ENCODE measurements around the gene OR10A2. TPM values are rescaled to one million over a fixed set of nuclear protein-coding genes. Genes with fewer than 3 reads are reported as not detected.

The OR10A2 gene
- total RNA-seq, 1 experiment from 2014 or later = not detected

DNA sequence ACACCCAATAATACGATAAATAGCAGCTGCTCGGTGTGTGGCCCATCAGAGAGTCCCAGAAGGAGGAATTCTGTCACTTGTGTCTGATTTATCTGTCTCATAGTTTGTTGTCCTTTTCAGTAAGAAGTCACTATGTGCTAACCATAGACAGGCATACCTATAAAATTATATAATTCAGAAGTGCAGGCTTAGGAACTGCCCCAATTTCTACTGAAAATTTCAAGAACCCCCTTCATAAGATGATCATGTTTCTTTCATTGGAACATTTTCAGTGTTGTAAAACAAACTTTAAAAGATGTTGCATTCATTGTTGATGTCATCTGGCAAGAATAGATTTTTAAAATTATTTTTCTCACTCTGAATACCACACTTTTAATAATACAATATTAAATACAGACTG, 29.5 kb downstream of the OR10A2 start, which contains the start of gene OR2D2:
OR2D2 (minus strand) TSS at position 101 of the 400 bp plus-strand sequence; CDS start at position 101, 0 bp downstream.
- ATAC-seq (no peak), DNase-seq (ENCODE audit: low spot score) (no peak)
- ChIA-PET CTCF (no interaction called here), POLR2A (no interaction called here)
- H3K27me3 Mint-ChIP-seq (ENCODE audit: low read depth) = no peaks in the 10 kb centered on the region
- peaks cover 12% of the 10 kb centered on the region for H3K9me3 Mint-ChIP-seq
- H3K4me1 Mint-ChIP-seq = no peaks in the 10 kb centered on the region
- no peak within 1 kb of the TSS for H3K27ac Mint-ChIP-seq
- H3K36me3 Mint-ChIP-seq = no peaks in the 10 kb centered on the region
- no peak within 1 kb of the TSS for H3K4me3 Mint-ChIP-seq
- TF ChIP-seq, protein P1, sequence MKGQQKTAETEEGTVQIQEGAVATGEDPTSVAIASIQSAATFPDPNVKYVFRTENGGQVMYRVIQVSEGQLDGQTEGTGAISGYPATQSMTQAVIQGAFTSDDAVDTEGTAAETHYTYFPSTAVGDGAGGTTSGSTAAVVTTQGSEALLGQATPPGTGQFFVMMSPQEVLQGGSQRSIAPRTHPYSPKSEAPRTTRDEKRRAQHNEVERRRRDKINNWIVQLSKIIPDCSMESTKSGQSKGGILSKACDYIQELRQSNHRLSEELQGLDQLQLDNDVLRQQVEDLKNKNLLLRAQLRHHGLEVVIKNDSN (CRISPR knock-in tag; IDR thresholded peaks at IDR 0.05) = no peak
- TF ChIP-seq RORB (CRISPR knock-in tag; IDR thresholded peaks at IDR 0.05) (no peak), ZNF423 (CRISPR knock-in tag; IDR thresholded peaks at IDR 0.05) (no peak), MYBL2 (CRISPR knock-in tag; IDR thresholded peaks at IDR 0.05) (no peak), HMGXB4 (CRISPR knock-in tag; IDR thresholded peaks at IDR 0.05) (no peak), NR3C1 (CRISPR knock-in tag; conservative IDR thresholded peaks at IDR 0.05; ENCODE audit: low read depth) (no peak), ELF4 (CRISPR knock-in tag; IDR thresholded peaks at IDR 0.05; ENCODE audit: low read depth) (no peak), ZSCAN18 (CRISPR knock-in tag; IDR thresholded peaks at IDR 0.05) (no peak), NFE2L1 (CRISPR knock-in tag; IDR thresholded peaks at IDR 0.05) (no peak), NFYB (CRISPR knock-in tag; conservative IDR thresholded peaks at IDR 0.05; ENCODE audit: low read depth) (no peak), SOX15 (CRISPR knock-in tag; IDR thresholded peaks at IDR 0.05) (no peak), JUN (CRISPR knock-in tag; IDR thresholded peaks at IDR 0.05) (no peak), ZNF396 (CRISPR knock-in tag; IDR thresholded peaks at IDR 0.05; ENCODE audit: borderline replicate concordance) (no peak), NFATC4 (CRISPR knock-in tag; IDR thresholded peaks at IDR 0.05) (no peak), NR1H2 (CRISPR knock-in tag; IDR thresholded peaks at IDR 0.05) (no peak), ZBTB21 (CRISPR knock-in tag; IDR thresholded peaks at IDR 0.05; ENCODE audit: borderline replicate concordance) (no peak)
- TF ChIP-seq, protein P2, sequence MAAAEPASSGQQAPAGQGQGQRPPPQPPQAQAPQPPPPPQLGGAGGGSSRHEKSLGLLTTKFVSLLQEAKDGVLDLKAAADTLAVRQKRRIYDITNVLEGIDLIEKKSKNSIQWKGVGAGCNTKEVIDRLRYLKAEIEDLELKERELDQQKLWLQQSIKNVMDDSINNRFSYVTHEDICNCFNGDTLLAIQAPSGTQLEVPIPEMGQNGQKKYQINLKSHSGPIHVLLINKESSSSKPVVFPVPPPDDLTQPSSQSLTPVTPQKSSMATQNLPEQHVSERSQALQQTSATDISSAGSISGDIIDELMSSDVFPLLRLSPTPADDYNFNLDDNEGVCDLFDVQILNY (CRISPR knock-in tag; IDR thresholded peaks at IDR 0.05) = no peak
- TF ChIP-seq, protein P3, sequence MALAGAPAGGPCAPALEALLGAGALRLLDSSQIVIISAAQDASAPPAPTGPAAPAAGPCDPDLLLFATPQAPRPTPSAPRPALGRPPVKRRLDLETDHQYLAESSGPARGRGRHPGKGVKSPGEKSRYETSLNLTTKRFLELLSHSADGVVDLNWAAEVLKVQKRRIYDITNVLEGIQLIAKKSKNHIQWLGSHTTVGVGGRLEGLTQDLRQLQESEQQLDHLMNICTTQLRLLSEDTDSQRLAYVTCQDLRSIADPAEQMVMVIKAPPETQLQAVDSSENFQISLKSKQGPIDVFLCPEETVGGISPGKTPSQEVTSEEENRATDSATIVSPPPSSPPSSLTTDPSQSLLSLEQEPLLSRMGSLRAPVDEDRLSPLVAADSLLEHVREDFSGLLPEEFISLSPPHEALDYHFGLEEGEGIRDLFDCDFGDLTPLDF (CRISPR knock-in tag; IDR thresholded peaks at IDR 0.05) = no peak

DNA sequence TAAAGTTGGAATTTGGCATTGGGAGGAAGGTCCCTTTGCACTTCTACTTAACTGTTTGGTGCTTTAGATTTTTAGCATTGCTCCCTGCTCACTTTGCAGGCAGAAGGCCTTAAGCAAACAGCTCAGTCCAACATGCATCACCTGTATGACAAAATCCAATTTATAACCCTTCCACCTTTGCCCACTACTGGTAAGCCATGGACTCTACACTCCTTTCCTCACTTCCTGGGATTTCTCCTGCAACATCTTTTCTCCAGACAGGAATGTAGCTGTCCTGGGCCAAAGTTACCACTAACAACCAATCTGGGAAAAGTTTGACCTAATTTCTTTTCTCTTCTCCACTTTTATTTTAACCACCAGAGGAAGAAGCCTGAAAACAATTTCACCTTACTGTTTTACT, 31.2 kb downstream of the OR10A2 start:
- H3K27ac Mint-ChIP-seq = no peak overlapping the region
- peaks cover 2% of the 10 kb centered on the region; the same call in 1 of the 2 replicates for H3K9me3 Mint-ChIP-seq
- H3K27me3 Mint-ChIP-seq (ENCODE audit: low read depth) = no peaks in the 10 kb centered on the region
- DNase-seq (ENCODE audit: low spot score) (no peak), ATAC-seq (peak; percentile 80)
- no peaks in the 10 kb centered on the region for H3K4me1 Mint-ChIP-seq
- no peak overlapping the region for H3K4me3 Mint-ChIP-seq
- no peaks in the 10 kb centered on the region for H3K36me3 Mint-ChIP-seq
- ChIA-PET POLR2A (no interaction called here), CTCF (interaction anchor here (1.1 kb wide), 3 partner anchors 9 to 193 kb away, joined by 3 to 6 read pairs (median 4); no protein-coding TSS in a partner anchor)
- no peak for TF ChIP-seq SMAD4 (CRISPR knock-in tag; IDR thresholded peaks at IDR 0.05)
- TF ChIP-seq ATF6 (CRISPR knock-in tag; IDR thresholded peaks at IDR 0.05) = no peak
- no peak for TF ChIP-seq IRF2 (CRISPR knock-in tag; IDR thresholded peaks at IDR 0.05; ENCODE audit: borderline replicate concordance, low read depth)
- TF ChIP-seq, protein P4, sequence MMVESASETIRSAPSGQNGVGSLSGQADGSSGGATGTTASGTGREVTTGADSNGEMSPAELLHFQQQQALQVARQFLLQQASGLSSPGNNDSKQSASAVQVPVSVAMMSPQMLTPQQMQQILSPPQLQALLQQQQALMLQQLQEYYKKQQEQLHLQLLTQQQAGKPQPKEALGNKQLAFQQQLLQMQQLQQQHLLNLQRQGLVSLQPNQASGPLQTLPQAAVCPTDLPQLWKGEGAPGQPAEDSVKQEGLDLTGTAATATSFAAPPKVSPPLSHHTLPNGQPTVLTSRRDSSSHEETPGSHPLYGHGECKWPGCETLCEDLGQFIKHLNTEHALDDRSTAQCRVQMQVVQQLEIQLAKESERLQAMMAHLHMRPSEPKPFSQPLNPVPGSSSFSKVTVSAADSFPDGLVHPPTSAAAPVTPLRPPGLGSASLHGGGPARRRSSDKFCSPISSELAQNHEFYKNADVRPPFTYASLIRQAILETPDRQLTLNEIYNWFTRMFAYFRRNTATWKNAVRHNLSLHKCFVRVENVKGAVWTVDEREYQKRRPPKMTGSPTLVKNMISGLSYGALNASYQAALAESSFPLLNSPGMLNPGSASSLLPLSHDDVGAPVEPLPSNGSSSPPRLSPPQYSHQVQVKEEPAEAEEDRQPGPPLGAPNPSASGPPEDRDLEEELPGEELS (CRISPR knock-in tag; IDR thresholded peaks at IDR 0.05) = no peak
- TF ChIP-seq MLX (CRISPR knock-in tag; IDR thresholded peaks at IDR 0.05) = no peak
- TF ChIP-seq FOXK1 (CRISPR knock-in tag; IDR thresholded peaks at IDR 0.05) = no peak
- TF ChIP-seq, protein P5, sequence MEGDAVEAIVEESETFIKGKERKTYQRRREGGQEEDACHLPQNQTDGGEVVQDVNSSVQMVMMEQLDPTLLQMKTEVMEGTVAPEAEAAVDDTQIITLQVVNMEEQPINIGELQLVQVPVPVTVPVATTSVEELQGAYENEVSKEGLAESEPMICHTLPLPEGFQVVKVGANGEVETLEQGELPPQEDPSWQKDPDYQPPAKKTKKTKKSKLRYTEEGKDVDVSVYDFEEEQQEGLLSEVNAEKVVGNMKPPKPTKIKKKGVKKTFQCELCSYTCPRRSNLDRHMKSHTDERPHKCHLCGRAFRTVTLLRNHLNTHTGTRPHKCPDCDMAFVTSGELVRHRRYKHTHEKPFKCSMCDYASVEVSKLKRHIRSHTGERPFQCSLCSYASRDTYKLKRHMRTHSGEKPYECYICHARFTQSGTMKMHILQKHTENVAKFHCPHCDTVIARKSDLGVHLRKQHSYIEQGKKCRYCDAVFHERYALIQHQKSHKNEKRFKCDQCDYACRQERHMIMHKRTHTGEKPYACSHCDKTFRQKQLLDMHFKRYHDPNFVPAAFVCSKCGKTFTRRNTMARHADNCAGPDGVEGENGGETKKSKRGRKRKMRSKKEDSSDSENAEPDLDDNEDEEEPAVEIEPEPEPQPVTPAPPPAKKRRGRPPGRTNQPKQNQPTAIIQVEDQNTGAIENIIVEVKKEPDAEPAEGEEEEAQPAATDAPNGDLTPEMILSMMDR (IDR thresholded peaks at IDR 0.05) = no peak
